ENCODE measurements around the gene PRCP.
A peak's percentile ranks its signal among the peaks of the same experiment; 100 is the strongest.

The PRCP gene

DNA sequence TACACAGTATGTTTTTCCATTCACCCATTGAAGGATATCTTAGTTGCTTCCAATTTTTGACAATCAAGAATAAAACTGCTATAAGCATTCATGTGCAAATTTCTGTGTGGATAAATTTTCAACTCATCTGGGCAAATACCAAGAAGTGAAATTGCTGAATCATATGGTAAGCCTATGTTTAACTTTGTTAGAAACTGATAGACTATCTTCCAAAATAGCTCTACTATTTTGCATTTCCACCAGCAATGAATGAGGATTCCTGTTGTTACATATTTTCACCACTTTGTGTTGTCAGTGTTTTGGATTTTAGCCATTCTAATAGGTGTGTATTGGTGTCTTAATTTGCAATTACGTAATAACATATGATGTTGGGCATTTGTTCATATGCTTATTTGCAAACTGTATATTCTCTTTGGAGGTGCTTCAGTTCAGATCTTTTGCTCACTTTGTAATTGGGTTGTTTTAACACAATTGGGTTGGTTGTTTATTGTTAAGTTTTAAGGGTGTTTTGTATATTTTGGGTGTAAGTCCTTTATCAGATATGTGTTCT, 117.3 kb downstream of the PRCP start:
- TF ChIP-seq, protein P1, sequence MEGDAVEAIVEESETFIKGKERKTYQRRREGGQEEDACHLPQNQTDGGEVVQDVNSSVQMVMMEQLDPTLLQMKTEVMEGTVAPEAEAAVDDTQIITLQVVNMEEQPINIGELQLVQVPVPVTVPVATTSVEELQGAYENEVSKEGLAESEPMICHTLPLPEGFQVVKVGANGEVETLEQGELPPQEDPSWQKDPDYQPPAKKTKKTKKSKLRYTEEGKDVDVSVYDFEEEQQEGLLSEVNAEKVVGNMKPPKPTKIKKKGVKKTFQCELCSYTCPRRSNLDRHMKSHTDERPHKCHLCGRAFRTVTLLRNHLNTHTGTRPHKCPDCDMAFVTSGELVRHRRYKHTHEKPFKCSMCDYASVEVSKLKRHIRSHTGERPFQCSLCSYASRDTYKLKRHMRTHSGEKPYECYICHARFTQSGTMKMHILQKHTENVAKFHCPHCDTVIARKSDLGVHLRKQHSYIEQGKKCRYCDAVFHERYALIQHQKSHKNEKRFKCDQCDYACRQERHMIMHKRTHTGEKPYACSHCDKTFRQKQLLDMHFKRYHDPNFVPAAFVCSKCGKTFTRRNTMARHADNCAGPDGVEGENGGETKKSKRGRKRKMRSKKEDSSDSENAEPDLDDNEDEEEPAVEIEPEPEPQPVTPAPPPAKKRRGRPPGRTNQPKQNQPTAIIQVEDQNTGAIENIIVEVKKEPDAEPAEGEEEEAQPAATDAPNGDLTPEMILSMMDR (IDR thresholded peaks at IDR 0.05; ENCODE audit: control insufficient read depth, insufficient read depth, low read depth, low read length, missing control alignments), result no peak
- no peak overlapping the region for H3K4me3 ChIP-seq (ENCODE audit: control insufficient read depth, low read depth, low read length)
- no peak for DNase-seq (ENCODE audit: low read depth)

DNA sequence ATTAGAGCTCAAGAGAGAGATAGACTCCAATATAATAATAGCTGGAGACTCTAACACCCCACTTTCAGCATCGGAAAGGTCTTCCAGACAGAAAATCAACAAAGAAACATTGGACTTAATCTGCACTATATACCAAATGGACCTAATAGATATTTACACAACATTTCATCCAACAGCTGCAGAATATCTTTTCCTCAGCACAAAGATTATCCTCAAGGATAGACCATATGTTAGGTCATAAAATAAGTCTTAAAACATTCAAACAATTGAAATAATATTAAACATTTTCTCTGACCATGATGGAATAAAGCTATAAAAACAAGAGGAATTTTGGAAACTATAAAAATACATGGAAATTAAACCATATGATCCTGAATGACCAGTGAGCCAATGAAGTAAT, 121.5 kb downstream of the PRCP start:
- TF ChIP-seq, protein P1 (IDR thresholded peaks at IDR 0.05; ENCODE audit: control insufficient read depth, insufficient read depth, low read depth, low read length, missing control alignments), result no peak
- no peak overlapping the region for H3K4me3 ChIP-seq (ENCODE audit: control insufficient read depth, low read depth, low read length)
- DNase-seq (ENCODE audit: low read depth), result no peak

DNA sequence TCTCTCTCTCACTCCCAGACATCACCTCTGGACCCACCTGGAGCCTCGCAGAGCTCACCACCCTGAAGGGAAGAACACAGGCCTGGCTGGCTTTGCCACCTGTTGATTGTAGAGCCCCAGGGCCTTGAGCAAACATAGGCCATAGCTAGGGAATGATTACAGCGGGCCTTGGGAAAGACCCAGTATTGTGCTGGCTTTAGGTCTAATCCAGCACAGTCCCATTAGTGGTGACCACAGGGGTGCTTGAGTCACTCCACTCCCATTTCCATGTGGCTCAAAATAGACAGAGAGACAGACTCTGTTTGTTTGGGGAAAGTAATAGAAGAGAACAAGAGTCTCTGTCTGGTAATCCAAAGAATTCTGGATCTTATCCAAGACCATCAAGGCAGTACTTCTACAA, 123.9 kb downstream of the PRCP start:
- TF ChIP-seq, protein P1 (IDR thresholded peaks at IDR 0.05; ENCODE audit: control insufficient read depth, insufficient read depth, low read depth, low read length, missing control alignments), result no peak
- DNase-seq (ENCODE audit: low read depth), result no peak
- H3K4me3 ChIP-seq (ENCODE audit: control insufficient read depth, low read depth, low read length), result no peak overlapping the region

DNA sequence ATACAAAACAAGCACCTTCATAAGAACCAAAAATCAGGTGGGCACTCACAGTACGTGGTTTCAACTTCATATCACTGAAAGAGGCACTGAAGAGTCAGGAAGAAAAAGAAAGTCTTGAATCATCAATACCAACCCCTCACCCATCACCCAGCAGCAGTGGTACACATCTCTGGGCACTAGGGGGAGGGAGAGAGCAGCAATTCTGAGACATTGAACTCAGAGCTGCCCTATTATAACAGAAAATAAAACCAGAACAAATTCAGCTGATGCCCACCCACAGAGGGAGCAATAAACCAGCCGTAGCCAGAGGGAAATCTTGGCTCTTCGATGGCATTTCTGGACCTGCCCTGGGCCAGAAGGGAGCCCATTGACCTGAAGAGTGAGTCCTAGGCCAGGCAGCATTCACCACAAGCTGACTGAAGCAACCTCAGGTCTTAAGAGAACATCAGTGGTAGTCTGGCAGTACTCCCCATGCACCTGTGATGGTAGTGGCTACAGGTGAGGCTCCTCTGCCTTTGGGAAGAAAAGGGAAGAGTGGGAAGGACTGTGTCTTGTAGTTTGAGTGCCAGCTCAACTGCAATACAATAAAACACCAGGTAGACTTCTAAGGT, 124.4 kb downstream of the PRCP start:
- H3K4me3 ChIP-seq (ENCODE audit: control insufficient read depth, low read depth, low read length), result no peak overlapping the region
- TF ChIP-seq, protein P1 (IDR thresholded peaks at IDR 0.05; ENCODE audit: control insufficient read depth, insufficient read depth, low read depth, low read length, missing control alignments), result peak; percentile 90
- DNase-seq (ENCODE audit: low read depth), result peak; percentile 7

DNA sequence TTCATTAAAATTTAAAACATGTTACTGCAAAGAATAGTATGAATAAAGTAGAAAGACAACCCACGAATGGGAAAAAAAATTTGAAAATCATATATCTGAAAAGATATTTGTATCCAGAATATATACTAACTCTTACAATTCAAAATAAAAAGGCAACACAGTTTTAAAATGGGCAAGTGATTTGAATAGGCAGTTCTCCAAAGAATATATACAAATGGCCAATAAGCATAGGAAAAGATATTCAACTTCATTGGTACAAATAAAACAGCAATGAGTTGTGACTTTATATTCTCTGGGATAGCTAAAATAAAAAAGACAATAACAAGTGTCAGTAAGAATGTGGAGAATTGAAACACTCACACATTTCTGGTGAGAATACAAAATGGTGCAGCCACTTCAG, 125.0 kb downstream of the PRCP start:
- DNase-seq (ENCODE audit: low read depth), result no peak
- H3K4me3 ChIP-seq (ENCODE audit: control insufficient read depth, low read depth, low read length), result no peak overlapping the region
- TF ChIP-seq, protein P1 (IDR thresholded peaks at IDR 0.05; ENCODE audit: control insufficient read depth, insufficient read depth, low read depth, low read length, missing control alignments), result no peak

Data from AG09309 (cell line).